ENCODE data around the gene QRICH1. TPM values are rescaled to one million over a fixed set of nuclear protein-coding genes. Genes with fewer than 3 reads are reported as not detected.

Gene QRICH1
- total RNA-seq, 1 donor from 2014 or later: 62.7 TPM

Other genes with a start within 250 kb of the QRICH1 start
- gene PRKAR2A, start 246.2 kb downstream of the QRICH1 start, total RNA-seq: 46.6 and 52.0 TPM in 2 replicates
- gene SLC25A20, start 195.2 kb downstream of the QRICH1 start, total RNA-seq: 25.4 and 26.6 TPM in 2 replicates
- gene ARIH2, start 175.2 kb downstream of the QRICH1 start, total RNA-seq: 61.3 and 85.8 TPM in 2 replicates
- gene P4HTM, start 103.8 kb downstream of the QRICH1 start, total RNA-seq: 25.5 and 31.1 TPM in 2 replicates
- gene WDR6, start 86.7 kb downstream of the QRICH1 start, total RNA-seq: 66.7 and 71.2 TPM in 2 replicates
- gene DALRD3, start 75.5 kb downstream of the QRICH1 start, total RNA-seq: 37.4 and 48.5 TPM in 2 replicates
- gene NDUFAF3, start 72.0 kb downstream of the QRICH1 start, total RNA-seq: 62.8 and 65.7 TPM in 2 replicates
- gene IMPDH2, start 64.7 kb downstream of the QRICH1 start, total RNA-seq: 352 and 465 TPM in 2 replicates
- 321 and 422 TPM in 2 replicates for gene QARS1, start 10.7 kb upstream of the QRICH1 start, total RNA-seq
- gene USP19, start 26.8 kb upstream of the QRICH1 start, total RNA-seq: 42.9 and 54.2 TPM in 2 replicates
- gene LAMB2, start 39.0 kb upstream of the QRICH1 start, total RNA-seq: 470 and 504 TPM in 2 replicates
- 16.1 and 20.1 TPM in 2 replicates for gene CCDC71, start 72.3 kb upstream of the QRICH1 start, total RNA-seq
- gene KLHDC8B, start 77.5 kb upstream of the QRICH1 start, total RNA-seq: 41.0 and 41.2 TPM in 2 replicates
- gene C3orf62, start 183.2 kb upstream of the QRICH1 start, total RNA-seq: 1.2 and 1.4 TPM in 2 replicates
- gene USP4, start 246.0 kb upstream of the QRICH1 start, total RNA-seq: 27.8 and 35.4 TPM in 2 replicates